Adrenal gland (tissue), 12 donors: Measurements from ENCODE around the gene RNF182. TPM values are rescaled to one million over a fixed set of nuclear protein-coding genes. Genes with fewer than 3 reads are reported as not detected.

ENCODE experiments used
- DNase-seq, 7 donors: peaks; one replicate each; pipeline ENCODE4 v3.0.0-alpha.2; 2019 to 2020
- H3K27ac ChIP-seq, 5 donors: fragments of 200-600 bp; sonication (generic) in 4 of 5; 1 replicate in 3 of 5; 2 replicates in 2 of 5; pipeline versions ENCODE4 v1.5.1 to v1.8.0; 2016 to 2020; ENCODE audit warnings: mild to moderate bottlenecking in 1 of 5
- H3K27me3 ChIP-seq: fragments of 200-600 bp; 2 replicates; pipeline ENCODE4 v1.8.0; 2021
- H3K36me3 ChIP-seq, 2 donors: fragments of 200-600 bp; replicated peaks in 1 of 2; 1 replicate in 1 of 2; 2 replicates in 1 of 2; pipeline versions ENCODE4 v1.5.1 to v1.8.0; 2018 to 2022
- H3K4me1 ChIP-seq, 2 donors: fragments of 200-600 bp; replicated peaks in 1 of 2; 1 replicate in 1 of 2; 2 replicates in 1 of 2; pipeline versions ENCODE4 v1.5.1 to v1.8.0; 2018 to 2021
- H3K4me3 ChIP-seq, 4 donors: fragments of 200-600 bp; sonication (generic) in 3 of 4; one replicate each; pipeline ENCODE4 v1.5.1; 2016 to 2018
- H3K9me3 ChIP-seq, 3 donors: fragments of 200-600 bp; sonication (generic) in 1 of 3; replicated peaks in 1 of 3; 1 replicate in 2 of 3; 2 replicates in 1 of 3; pipeline versions ENCODE4 v1.5.1 to v1.8.0; 2016 to 2021
- CTCF ChIP-seq, 6 experiments: fragments of 450-650 bp in 4 of 6; fragments of 200-600 bp in 2 of 6; sonication (generic) in 1 of 6; IDR thresholded peaks; 1 replicate in 5 of 6; 2 replicates in 1 of 6; pipeline versions ENCODE4 v1.5.1 to v1.8.0; 2016 to 2021; ENCODE audit warnings: antibody characterized with exemption in 6 of 6, mild to moderate bottlenecking in 2 of 6, moderate library complexity in 1 of 6
- POLR2A ChIP-seq, 2 donors: fragments of 450-650 bp; IDR thresholded peaks; one replicate each; pipeline ENCODE4 v1.6.1; 2017; ENCODE audit warnings: antibody characterized with exemption in 2 of 2, mild to moderate bottlenecking in 2 of 2, moderate library complexity in 1 of 2
- WGBS, 4 donors: extraction: QIAGEN DNeasy Blood & Tissue Kit in 2 of 4; methylation state at CpG; one replicate each; pipeline versions ENCODE4 v1.1.5 to v1.1.7; 2013 to 2017; 5-methylcytosine and 5-hydroxymethylcytosine counted together
- intact Hi-C, 2 donors: fragments of 100-400 bp; cut with DNase I; formaldehyde crosslinking; loops; one replicate each; pipeline versions ENCODE4 v1.14.1 to v1.15.0; 2022 to 2023
- polyA plus RNA-seq, 3 donors: library from polyadenylated mRNA; stranded (reverse); fragments of 200-250 nt in 2 of 3; fragments of 350-450 nt in 1 of 3; fragmentation: Illumina TruSeq in 1 of 3; extraction: RNeasy Lipid Tissue Mini Kit (QIAGEN cat#74804) in 1 of 3; gene quantifications; one replicate each; pipeline ENCODE4 v1.2.3, GENCODE V29; 2013 to 2014
- total RNA-seq, 9 donors: library from RNA; depleted of rRNA in 4 of 9; stranded (reverse); fragments of >200 nt in 4 of 9; fragments of 120-200 nt in 1 of 9; fragmentation: NEBNext Ultra II Directional in 1 of 9; extraction: Animal tissue kit (Norgen Biotek cat#: 25700) in 1 of 9; gene quantifications; one replicate each; pipeline versions ENCODE4 v1.1.0 to v1.2.4, GENCODE V29; 2013 to 2023
- donor health status: healthy with polysubstance abuse.
- donor health status: Bipolar disorder and iron deficiency.
- donor health status: DM: yes; HTN: yes; CAD: no.
- donor health status: DM: no; HTN: no; CAD: no.
- donor health status: DM: no; HTN: no; CAD: no.
- donor health status: DM: yes; HTN: yes; CAD: no.

RNF182 gene
- total and polyA plus RNA-seq, 12 donors: 0.03 to 2.1 (median 0.31) TPM; not detected in 2

DNA sequence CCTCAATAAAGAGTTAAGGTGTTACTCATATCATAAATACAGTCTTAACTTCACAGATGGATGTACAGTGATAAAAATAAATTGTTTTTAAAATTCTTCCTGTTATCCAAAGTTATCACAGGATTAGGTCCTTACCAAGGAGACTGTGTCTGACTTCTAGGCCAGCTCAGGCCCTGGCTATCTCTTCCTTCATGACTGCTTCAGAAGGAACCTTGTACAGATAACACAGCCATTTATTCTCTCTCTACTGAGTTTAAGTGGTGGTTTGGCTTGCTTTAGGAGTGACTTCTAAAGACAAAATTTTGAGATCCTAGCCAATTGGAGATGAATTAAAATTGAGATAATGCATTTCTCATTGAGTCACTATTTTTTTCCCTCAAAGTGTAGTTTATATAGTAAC is 40.8 kb upstream of the RNF182 start:
- no peaks in the 10 kb centered on the region for H3K36me3 ChIP-seq
- intact Hi-C loops: no loop called here
- H3K4me3 ChIP-seq: no peak overlapping the region
- no peaks in the 10 kb centered on the region for H3K9me3 ChIP-seq
- TF ChIP-seq CTCF (IDR thresholded peaks at IDR 0.05): no peak
- no peak for TF ChIP-seq POLR2A (IDR thresholded peaks at IDR 0.05)
- DNase-seq: no peak
- H3K4me1 ChIP-seq: no peaks in the 10 kb centered on the region
- no peak overlapping the region for H3K27ac ChIP-seq
- H3K27me3 ChIP-seq: no peaks in the 10 kb centered on the region

GRCh38 chr6:13884397-13884796 is 40.4 kb upstream of the RNF182 start:
- Histone ChIP-seq H3K4me1 (no peaks in the 10 kb centered on the region), H3K27ac (no peak overlapping the region), H3K27me3 (no peaks in the 10 kb centered on the region), H3K4me3 (no peak overlapping the region), H3K36me3 (no peaks in the 10 kb centered on the region), H3K9me3 (no peaks in the 10 kb centered on the region)
- whole genome bisulfite sequencing, 4 donors: 69 to 79% (median 77%) methylated on average over 5 of the region's 5 CpGs
- intact Hi-C loops: no loop called here
- no peak for DNase-seq
- no peak for TF ChIP-seq POLR2A (IDR thresholded peaks at IDR 0.05)
- no peak for TF ChIP-seq CTCF (IDR thresholded peaks at IDR 0.05)

- Histone ChIP-seq H3K27ac (no peak overlapping the region), H3K27me3 (no peaks in the 10 kb centered on the region), H3K9me3 (no peaks in the 10 kb centered on the region), H3K4me1 (no peaks in the 10 kb centered on the region), H3K36me3 (no peaks in the 10 kb centered on the region), H3K4me3 (no peak overlapping the region)
- no peak for DNase-seq
- WGBS, 4 donors: 33 to 62% (median 43%) methylated on average over 2 of the region's 2 CpGs
- intact Hi-C loops: no loop called here
- TF ChIP-seq CTCF (IDR thresholded peaks at IDR 0.05) (no peak), POLR2A (IDR thresholded peaks at IDR 0.05) (no peak)
Observed at GRCh38 chr6:13885601-13886000, 39.2 kb upstream of the RNF182 start.

GRCh38 chr6:13886949-13887348 is 37.8 kb upstream of the RNF182 start:
- Histone ChIP-seq H3K4me1 (no peaks in the 10 kb centered on the region), H3K9me3 (no peaks in the 10 kb centered on the region), H3K27ac (no peak overlapping the region), H3K36me3 (no peaks in the 10 kb centered on the region), H3K4me3 (no peak overlapping the region), H3K27me3 (no peaks in the 10 kb centered on the region)
- 83 to 95% (median 90%) methylated on average over 3 of the region's 3 CpGs for WGBS, 4 donors
- TF ChIP-seq CTCF (IDR thresholded peaks at IDR 0.05) (no peak), POLR2A (IDR thresholded peaks at IDR 0.05) (no peak)
- intact Hi-C loops: no loop called here
- DNase-seq: no peak
